Lower lobe of right lung (tissue), 2 donors: ENCODE measurements around the gene NCAPD3. TPM values are rescaled to one million over a fixed set of nuclear protein-coding genes. Genes with fewer than 3 reads are reported as not detected.

Experiments used
- ATAC-seq, 2 donors: fragments of 200-7000 bp; cut with Tn5 transposase; one replicate each; pipeline ENCODE4 v1.9.1; 2020 to 2022; ENCODE audit warnings: mild to moderate bottlenecking in 2 of 2, moderate library complexity in 2 of 2
- DNase-seq: peaks from one replicate; pipeline ENCODE4 v3.0.0-alpha.2; 2020
- H3K27ac ChIP-seq: fragments of 200-600 bp; one replicate; pipeline ENCODE4 v1.8.0; 2022
- H3K27me3 ChIP-seq: fragments of 200-600 bp; one replicate; pipeline ENCODE4 v1.8.0; 2022; ENCODE audit warnings: low read depth
- H3K36me3 ChIP-seq: fragments of 200-600 bp; one replicate; pipeline ENCODE4 v1.8.0; 2022; ENCODE audit warnings: mild to moderate bottlenecking
- H3K4me1 ChIP-seq: fragments of 200-600 bp; one replicate; pipeline ENCODE4 v1.8.0; 2022
- H3K4me3 ChIP-seq: fragments of 200-600 bp; one replicate; pipeline ENCODE4 v1.8.0; 2022; ENCODE audit warnings: mild to moderate bottlenecking
- H3K9me3 ChIP-seq: fragments of 200-600 bp; one replicate; pipeline ENCODE4 v1.8.0; 2022
- intact Hi-C: fragments of 100-400 bp; cut with DNase I; formaldehyde crosslinking; loops from one replicate; pipeline ENCODE4 v1.11.0; 2022
- total RNA-seq: library from RNA; stranded (reverse); fragmentation: NEBNext Ultra II Directional; extraction: Animal tissue kit (Norgen Biotek cat#: 25700); gene quantifications from one replicate; pipeline ENCODE4 v1.2.1, GENCODE V29; 2021
- TF ChIP-seq, protein P1 (sequence below): fragments of 200-600 bp; IDR thresholded peaks from one replicate; pipeline ENCODE4 v1.8.0; 2022; ENCODE audit warnings: antibody characterized with exemption, mild to moderate bottlenecking
- donor health status: DM: no; HTN: yes; CAD: no; lungs with severe emphysema.

The NCAPD3 gene
- total RNA-seq, 1 donor from 2014 or later = 17.6 TPM

DNA sequence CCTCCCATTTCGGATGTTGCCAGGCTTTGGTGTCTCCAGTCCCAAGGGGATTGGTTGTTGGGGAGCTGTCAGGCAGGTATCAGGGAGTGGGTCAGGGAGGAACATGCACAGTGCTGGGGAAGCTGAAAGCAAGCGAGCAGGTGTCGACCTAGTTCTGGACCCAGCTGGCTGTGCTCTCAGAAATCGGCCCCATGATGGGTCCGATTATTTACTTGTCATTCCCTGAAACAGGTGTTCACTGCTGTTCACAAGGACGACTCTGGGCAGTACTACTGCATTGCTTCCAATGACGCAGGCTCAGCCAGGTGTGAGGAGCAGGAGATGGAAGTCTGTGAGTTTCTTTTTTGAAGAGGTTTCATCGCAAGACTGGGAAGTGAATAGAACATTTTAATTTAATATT lies 78.1 kb downstream of the NCAPD3 start:
- DNase-seq (no peak), ATAC-seq (no peak)
- Histone ChIP-seq H3K9me3 (no peaks in the 10 kb centered on the region), H3K27me3 (no peaks in the 10 kb centered on the region), H3K36me3 (peaks cover 36% of the 10 kb centered on the region), H3K27ac (no peak overlapping the region), H3K4me1 (no peaks in the 10 kb centered on the region), H3K4me3 (no peak overlapping the region)
- intact Hi-C loops = no loop called here
- TF ChIP-seq, protein P1, sequence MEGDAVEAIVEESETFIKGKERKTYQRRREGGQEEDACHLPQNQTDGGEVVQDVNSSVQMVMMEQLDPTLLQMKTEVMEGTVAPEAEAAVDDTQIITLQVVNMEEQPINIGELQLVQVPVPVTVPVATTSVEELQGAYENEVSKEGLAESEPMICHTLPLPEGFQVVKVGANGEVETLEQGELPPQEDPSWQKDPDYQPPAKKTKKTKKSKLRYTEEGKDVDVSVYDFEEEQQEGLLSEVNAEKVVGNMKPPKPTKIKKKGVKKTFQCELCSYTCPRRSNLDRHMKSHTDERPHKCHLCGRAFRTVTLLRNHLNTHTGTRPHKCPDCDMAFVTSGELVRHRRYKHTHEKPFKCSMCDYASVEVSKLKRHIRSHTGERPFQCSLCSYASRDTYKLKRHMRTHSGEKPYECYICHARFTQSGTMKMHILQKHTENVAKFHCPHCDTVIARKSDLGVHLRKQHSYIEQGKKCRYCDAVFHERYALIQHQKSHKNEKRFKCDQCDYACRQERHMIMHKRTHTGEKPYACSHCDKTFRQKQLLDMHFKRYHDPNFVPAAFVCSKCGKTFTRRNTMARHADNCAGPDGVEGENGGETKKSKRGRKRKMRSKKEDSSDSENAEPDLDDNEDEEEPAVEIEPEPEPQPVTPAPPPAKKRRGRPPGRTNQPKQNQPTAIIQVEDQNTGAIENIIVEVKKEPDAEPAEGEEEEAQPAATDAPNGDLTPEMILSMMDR = no peak

DNA sequence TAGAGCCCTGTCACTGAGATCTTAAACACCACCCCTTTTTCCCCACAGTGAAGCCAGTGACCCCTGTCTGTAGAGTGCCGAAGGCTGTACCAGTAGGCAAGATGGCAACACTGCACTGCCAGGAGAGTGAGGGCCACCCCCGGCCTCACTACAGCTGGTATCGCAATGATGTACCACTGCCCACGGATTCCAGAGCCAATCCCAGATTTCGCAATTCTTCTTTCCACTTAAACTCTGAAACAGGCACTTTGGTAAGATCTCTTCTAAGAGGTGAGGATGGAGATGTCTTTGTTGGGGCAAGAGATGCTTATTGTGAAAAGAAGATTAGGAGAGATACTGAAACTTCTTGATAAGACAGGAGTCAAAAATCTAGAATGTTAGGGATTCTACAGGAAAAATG lies 79.0 kb downstream of the NCAPD3 start:
- no peaks in the 10 kb centered on the region for H3K4me1 ChIP-seq
- H3K9me3 ChIP-seq = no peaks in the 10 kb centered on the region
- intact Hi-C loops = no loop called here
- ATAC-seq (no peak), DNase-seq (no peak)
- no peak overlapping the region for H3K27ac ChIP-seq
- no peaks in the 10 kb centered on the region for H3K27me3 ChIP-seq
- no peak overlapping the region for H3K4me3 ChIP-seq
- peaks cover 26% of the 10 kb centered on the region for H3K36me3 ChIP-seq
- TF ChIP-seq, protein P1 = no peak

DNA sequence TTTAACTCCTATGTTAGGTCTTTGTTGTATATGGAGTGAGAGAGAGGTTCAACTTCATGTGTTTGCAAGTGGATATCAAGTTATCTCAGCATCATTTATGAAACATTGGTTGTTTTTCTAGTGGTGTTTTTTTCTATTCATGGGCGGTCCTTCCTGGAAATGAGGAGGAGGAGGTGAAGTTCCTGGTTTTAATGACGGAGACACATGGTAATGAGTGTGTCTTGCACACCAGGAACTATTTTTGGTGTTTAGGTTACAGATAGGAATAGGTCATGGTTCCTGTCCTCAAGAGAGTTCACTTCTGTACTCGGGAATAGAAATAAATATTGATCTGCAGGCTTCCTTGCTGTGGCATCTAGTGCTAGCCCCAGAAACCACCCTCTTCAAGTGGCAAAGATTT lies 80.0 kb downstream of the NCAPD3 start:
- DNase-seq = no peak
- Histone ChIP-seq H3K36me3 (peaks cover 17% of the 10 kb centered on the region), H3K4me3 (no peak overlapping the region), H3K9me3 (no peaks in the 10 kb centered on the region), H3K27ac (no peak overlapping the region), H3K4me1 (no peaks in the 10 kb centered on the region), H3K27me3 (no peaks in the 10 kb centered on the region)
- ATAC-seq = no peak
- TF ChIP-seq, protein P1 = no peak
- intact Hi-C loops = no loop called here

GRCh38 chr11:134142536-134142935 lies 81.2 kb downstream of the NCAPD3 start:
- no peaks in the 10 kb centered on the region for H3K27me3 ChIP-seq
- TF ChIP-seq, protein P1 = no peak

GRCh38 chr11:134140961-134141490 lies 82.7 kb downstream of the NCAPD3 start:
- Histone ChIP-seq H3K36me3 (peaks cover 6% of the 10 kb centered on the region), H3K4me1 (no peaks in the 10 kb centered on the region), H3K4me3 (no peak overlapping the region), H3K27me3 (no peaks in the 10 kb centered on the region), H3K9me3 (no peaks in the 10 kb centered on the region), H3K27ac (no peak overlapping the region)
- DNase-seq = no peak
- intact Hi-C loops = no loop called here
- no peak for ATAC-seq
- TF ChIP-seq, protein P1 = no peak

More at GRCh38 chr11:134142536-134142935, 81.2 kb downstream of the NCAPD3 start:
- no peak overlapping the region for H3K4me3 ChIP-seq
- intact Hi-C loops = no loop called here
- no peak overlapping the region for H3K27ac ChIP-seq
- peaks cover 9% of the 10 kb centered on the region for H3K36me3 ChIP-seq
- H3K4me1 ChIP-seq = no peaks in the 10 kb centered on the region
- DNase-seq = no peak
- H3K9me3 ChIP-seq = no peaks in the 10 kb centered on the region
- ATAC-seq = no peak
